HG02938 (cell line): ENCODE results near the gene SLC22A23.
"Not testable (repeated sequence)": the region's sequence is repeated elsewhere in the genome, so short reads cannot be mapped to it uniquely, and the experiment has no call there.

Source experiments
- ATAC-seq: cut with Tn5 transposase; IDR thresholded peaks from one replicate; pipeline ENCODE4 v1.9.1; 2021; ENCODE audit warnings: mild to moderate bottlenecking, moderate library complexity; ENCODE audit not compliant: unreplicated experiment

Gene SLC22A23

DNA sequence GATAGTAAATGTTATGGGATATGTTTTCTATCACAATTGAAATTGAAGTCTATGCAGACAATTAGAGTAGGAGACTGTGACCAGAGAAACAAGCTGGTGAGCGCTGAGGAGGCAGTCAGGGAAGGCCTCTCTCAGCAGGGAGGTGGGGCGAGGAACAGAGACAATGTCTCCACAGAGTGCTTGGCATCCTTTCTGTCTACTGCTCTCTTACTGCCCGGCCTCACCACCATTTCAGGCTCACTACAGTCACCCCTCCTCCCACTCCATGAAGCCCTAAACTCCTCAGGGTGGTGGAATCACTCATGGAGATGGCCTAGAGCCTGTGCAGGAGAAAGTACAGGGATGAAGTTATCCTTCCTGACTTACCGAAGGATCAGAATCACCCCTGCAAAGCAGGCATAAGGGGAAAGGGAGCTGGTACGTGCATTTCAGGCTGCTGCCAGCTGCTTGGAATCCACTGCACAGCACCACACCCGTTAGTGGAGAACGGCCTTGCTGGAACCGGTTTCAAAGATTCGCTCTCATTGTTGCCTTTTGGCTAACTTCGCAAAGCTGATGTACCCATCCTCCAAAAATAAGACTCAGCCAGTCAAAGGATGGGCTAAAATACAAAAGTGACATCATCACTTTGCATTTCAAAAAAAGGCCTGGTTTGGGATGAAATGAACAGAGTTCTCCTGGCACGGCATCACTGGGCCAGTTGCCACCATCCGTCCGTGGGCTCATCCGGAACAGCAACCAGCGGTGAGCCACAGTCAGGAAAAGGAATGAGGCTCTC is 67.3 kb downstream of the SLC22A23 start:
- ATAC-seq, result no peak

DNA sequence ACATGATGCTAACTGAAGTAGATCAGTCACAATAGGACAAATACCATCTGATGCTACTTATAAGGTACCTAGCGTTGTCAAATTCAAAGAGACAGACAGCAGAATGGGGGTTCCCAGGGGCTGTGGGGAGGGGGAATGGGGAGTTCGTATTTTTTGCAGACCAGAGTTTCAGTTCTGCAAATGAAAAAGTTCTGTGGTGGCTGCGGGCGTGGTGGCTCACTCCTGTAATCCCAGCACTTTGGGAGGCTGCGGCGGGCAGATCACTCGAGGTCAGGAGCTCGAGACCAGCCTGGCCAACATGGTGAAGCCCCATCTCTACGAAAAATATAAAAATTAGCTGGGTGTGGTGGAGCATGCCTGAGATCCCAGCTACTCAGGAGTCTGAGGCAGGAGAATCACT is 68.1 kb downstream of the SLC22A23 start:
- no peak for ATAC-seq

DNA sequence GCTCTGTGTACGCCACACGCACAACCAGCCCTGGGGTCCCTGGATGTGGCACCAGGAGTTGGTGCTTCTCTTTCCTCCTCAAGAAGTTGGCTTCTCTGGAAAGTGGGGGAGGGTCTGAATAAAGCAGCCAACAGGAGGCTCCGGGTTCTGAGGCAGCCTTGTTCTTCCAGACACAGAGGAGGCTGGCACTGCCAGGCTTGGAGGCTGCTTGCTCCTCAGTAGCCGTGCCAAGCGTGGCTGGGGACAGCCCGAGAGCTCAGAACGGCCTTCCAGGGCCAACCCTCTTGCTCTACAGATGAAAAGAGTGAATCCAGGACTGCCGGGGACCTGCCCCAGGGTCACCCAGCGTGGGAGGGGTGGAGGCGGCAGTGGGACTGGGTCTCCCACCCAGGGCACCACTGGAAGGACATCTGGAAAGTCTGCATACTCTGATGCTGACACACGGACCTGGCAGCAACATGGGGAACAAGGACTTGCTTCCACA is 70.4 kb downstream of the SLC22A23 start:
- ATAC-seq, result no peak

DNA sequence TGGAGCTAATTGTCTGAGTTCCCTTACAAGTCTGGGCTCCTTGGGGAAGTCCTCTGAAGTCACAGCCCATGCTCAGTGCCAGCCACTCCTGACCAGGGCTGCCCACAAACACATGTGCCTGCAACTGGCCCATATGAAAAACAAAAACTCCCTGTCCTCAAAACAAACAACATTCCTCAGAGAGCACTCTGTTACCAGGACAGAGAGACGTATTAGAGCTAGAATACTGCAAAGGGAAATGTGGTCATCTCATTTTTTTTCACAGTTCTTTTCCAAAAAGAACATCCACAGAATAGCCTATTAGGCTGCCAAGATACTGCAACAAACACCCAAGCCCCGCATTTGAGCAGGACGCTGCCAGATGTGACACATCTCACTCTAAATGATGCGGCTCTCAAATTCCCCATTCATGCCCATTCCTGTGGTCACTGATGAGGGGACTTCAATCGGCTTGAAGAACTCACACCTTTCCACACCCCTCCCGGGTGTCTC is 71.1 kb downstream of the SLC22A23 start:
- ATAC-seq, result no peak

DNA sequence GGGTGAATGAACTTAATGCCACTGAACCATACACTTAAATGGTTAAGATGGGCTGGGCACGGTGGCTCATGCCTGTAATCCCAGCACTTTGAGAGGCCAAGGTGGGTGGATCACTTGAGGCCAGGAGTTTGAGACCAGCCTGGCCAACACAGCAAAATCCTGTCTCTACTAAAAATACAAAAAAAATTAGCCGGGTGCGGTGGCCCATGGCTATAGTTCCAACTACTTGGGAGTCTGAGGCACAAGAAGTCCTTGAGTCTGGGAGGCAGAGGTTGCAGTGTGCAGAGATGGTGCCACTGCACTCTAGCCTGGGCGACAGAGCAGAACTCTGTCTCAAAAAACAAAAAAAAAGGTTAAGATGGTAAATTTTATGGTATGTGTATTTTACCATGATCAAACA is 71.7 kb downstream of the SLC22A23 start:
- ATAC-seq, result not testable (repeated sequence)

DNA sequence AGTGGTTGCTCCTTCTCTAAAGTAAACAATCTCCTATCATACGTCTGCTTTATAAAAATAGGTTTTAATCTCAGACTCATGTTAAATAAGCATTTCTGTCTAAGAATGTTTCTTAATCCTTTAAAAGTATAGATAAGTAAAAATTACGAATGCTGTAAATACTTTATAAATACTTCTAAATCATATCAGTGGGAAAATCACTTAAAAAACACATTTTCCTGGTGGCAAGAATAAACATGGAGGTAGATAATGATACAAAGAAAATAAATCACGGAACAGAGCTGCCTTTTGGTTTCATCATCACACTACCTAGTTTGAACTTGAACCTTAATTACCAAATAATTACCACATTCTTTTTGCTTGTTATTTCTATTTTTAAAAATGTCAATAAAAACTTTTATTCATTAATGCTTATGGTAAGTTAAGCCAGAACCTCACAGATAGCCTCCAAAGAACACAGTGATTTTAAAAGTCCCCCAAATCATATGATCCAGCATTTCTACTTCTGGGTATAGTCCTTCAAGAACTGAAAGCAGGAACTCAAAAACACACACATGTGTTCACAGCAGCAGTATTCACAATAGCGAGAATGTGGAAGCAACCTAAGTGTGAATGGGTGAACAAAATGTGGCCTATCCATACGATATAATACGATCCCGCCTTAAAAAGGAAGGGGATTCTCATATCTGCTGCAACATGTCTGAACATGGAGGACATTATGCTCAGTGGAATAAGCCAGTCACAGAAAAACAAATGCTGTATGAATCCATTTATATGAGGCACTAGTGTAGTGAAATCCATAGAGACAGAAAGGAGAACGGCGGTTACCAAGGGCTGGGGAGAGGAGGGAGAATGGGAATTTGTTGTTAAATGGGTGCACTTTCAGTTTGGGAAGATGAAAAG is 72.4 kb downstream of the SLC22A23 start:
- no peak for ATAC-seq

DNA sequence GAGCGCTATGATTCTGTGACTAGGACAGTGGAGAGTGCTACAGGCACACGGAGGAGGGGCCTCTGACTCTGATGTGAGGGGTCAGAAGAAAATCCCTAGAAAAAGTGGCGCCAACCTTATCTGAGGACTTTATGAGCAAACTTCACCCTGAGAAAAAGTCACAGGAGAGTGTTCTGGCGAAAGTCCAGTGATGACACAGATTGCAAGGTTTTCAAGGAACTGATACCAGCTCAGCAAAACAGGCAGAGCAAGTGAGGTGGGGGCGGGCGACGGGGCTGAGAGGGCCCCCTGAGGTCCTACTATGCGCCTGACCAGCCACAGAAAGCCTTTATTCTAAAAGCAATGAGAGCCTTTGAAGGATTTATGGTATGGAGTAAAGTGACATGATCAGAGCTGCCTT is 73.3 kb downstream of the SLC22A23 start:
- no peak for ATAC-seq

DNA sequence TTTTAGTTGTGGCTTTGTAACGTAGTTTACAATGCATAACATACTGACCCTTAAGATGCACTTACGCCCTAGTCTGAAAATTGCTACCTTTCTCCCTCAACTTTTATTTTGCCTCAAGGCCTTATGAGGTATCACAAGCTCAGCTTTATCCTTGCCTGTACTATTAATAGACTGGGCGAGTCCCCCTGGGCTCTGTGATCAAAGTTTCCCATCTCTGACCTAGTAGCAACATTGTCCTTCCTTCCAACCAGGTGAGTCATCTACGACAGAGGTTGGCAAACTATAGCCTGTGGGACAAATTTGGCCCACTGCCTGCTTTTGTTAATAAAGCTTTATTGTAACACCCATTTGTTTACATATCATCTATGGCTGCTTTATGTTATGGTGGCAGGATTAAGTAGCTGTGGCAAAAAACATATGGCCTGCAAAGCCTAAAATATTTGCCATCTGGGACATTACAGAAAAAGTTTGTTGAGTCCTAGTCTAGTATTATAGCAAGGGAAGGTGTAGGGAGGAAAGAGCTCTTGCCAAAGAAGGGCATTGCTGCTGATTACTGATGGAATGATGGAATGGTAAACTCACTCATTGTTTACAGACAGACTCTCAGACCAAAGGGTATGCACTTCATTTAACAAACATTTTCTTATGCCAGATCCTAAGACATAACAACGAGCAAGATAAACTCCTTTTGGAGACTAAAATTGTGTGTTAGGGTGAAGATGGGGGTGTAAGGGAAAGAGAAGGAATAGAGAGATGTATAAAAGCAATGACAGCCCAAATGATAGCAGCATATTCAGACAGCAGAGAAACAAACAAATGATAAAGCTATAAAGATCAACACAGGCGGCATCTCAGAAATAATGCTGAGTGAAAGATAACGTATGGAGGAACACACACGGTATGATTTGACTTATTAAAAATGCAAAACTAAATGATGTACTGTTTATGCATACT is 74.2 kb downstream of the SLC22A23 start:
- no peak for ATAC-seq

DNA sequence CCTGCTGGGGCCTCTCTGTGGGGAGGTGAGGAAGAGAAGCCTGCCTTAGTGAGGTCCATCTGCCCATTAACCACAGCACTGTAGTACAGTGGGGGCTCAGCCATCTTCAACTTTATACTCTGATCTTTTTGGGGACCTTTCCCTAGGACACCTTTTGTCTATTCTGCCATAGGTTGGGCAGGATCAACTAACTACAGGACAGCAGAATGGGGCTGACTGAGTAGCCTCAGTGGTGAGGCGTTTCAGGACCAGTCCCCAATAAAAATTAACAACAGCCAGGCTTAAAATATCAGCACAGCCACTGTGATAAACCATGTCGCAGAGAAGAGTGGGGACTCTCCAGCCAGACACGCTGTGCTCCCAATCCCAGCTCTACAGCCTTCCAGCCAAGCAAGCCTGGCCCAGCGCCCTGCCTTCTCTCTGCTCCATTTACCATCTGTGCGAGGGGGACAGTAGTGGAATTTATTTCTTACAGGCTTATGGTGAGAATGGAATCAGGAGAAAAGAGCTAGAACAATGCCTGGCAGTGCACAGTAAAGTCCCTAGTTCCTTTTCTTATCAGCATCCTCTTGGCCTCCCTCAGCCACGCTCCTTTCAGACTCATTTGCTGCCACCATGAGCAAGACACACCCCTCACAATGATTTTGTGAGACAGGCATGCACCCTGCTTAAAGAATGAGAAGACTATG is 75.5 kb downstream of the SLC22A23 start:
- no peak for ATAC-seq

DNA sequence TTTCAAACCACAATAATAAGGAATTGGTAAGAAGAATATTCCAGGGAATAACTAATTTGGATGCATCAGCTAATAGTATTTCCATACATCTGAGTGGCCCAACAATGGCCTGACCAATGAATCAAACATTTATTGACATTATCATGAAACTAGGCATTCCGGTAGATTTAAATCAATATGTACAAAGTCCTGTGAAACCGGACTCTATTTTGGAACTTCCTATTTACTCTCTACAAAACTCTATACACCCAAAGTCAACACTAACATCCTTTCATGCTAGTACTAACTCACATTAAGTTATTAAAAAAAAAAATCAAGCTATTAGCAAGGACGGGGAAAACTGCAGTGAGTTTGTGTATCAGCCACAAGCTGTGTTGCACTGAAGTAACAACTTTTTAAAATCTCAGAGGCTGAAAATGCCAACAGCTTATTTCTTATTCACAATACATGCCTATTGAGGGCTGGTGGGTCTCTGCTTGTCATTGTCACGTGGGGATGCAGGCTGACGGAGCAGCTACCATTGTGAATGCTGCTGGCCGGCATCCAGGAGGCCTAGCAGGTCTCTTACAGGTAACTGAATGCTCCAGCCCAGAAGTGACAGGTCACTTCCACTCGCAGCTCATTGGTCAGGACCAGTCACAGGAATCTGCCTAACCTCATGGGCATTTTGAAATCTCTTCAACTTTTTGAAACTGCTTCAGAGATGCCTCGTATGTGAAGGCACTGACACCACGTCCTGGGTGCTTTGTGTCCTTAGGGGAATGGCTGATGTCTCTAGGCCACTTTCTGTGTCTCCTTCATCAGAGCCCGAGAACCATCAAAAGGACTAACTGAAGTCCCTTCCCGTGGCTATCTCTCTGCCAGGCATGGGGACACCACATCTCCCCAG is 76.3 kb downstream of the SLC22A23 start:
- ATAC-seq, result no peak

DNA sequence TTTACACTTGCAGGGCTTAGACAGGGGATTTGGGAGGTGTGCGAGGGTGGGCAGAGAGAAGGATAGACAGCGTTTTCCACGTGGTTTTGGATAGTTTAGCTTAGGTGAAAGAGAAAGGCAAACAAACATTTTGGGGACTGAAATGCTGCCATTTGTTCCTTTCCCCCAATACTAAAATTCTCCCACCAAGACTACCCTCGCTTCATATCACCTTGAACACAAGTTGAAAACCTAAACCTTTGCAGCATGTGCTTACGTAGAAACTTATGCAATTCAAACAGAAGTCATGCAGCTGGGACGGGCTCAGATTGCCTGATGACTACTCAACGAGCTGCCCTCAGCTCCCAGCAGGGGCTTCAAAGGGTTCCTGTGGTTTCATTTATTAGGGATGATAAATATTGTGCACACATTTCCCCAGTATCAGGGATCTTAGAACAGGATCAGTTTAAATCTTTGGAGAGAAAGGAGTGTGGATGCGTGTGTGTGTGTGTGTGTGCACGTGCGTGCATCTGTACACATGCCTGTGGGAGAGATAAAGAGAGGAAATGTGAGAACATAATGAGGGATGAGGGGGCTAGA is 77.3 kb downstream of the SLC22A23 start:
- ATAC-seq, result no peak

DNA sequence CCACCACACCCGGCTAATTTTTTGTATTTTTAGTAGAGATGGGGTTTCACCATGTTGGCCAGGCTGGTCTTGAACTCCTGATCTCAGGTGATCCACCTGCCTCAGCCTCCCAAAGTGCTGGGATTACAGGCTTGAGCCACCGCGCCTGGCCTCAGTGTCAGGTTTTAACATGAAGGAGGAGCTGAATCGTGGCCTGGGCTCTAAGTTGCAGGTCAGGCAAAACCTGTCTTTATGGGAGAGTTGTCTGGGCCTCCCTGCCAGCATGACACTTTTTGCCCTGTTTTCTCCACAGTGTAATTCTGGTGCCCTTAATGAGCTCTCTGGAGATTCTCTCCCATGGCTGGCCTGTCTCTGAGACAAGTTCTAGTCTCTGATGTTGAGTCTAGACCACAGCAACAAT is 78.0 kb downstream of the SLC22A23 start:
- ATAC-seq, result not testable (repeated sequence)

DNA sequence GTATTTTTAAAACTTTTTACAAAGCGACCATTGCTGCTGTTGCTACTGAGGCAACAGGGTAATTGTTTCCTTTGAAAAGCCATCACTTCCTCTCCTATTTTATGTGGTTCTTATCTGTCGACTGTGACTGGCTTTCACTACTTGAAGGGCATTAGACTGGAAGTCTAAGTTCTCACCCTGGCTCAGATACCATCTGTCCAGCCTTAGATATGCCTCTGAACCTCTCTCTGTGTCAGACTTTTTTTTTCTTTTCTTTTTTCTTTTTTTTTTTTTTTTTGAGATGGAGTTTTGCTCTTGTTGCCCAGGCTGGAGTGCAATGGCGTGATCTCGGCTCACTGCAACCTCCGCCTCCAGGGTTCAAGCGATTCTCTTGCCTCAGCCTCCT is 78.5 kb downstream of the SLC22A23 start:
- ATAC-seq, result not testable (repeated sequence)

DNA sequence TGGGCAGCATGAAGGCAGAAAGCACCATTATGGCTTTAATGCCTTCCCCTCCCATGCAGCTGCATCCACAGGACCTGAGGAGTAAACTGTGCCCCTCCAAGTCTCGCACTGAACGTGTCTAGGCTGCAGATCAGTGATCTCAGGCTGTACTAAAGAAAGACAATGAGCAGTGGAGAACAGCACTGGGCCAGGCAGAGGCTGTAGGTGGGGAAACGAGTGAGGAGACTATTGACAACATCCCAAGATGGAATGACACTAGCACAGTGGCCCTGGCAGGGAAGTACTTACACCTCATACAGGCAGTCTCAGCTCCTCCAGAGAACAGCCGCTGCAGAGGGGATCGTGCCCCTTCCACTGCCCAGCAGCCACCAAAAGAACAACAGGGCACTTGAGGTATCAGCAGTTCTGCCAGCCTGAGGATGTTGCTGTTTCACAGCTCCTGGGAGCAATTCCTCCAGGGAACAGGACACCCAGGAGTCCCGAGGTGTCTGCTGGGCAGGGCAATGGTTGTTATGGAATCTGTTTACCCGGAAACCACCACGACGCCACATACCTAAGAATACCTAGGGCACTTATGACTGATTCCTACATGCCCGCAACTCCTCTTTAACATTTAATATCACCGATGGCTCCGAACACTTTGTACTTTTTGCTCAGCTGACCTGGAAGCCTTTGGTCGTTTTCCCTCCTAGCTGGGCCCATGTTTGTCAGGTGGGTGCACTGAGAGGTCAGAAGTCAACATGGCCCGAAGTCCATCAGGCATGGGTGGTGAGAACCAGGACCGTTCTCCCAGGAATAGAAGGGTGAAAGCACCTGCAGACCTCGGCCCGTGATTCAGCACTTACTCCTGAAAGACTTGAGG is 79.1 kb downstream of the SLC22A23 start:
- no peak for ATAC-seq

DNA sequence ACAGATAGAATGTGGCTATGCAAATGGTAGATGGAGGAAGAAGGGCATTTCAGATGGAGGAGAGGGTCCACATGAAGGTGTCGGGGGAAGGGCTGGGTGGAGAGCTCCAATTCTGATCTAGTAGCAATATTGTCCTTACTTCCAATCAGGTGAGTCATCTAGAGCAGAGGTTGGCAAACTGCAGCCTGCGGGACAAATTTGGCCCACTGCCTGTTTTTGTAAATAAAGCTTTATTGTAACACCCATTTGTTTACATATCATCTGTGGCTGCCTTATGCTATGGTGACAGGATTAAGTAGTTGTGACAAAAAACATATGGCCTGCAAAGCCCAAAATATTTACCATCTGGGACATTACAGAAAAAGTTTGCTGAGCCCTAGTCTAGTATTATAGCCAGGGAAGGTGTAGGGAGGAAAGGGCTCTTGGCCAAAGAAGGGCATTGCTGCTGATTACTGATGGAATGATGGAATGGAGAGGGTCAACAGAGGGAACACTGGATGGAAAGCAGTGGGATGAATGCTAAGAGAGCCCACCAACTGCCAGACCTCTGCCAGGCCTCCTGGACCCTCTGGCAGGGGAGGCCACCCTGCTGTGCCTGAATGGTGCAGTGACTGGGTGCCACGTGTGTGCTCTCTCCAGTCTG is 79.8 kb downstream of the SLC22A23 start:
- no peak for ATAC-seq

DNA sequence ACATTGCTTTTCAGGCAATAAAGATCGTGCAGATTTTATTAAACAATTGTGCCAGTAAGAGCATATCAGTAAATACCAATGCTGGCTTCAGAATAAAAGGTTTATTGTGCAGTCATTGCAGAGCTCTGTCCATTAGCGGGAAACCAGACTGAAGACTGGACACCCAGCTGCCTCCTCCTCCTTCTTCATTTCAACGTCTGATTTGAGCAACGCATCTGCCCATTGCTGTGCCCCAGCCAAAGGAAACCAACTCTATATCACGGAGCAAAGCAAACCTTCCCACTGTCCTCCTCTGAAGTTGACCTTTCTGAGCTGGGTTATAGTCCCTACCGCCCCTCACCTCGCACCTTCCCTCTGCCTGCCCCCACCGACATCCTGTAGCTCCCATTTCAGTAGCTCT is 80.8 kb downstream of the SLC22A23 start:
- ATAC-seq, result no peak

DNA sequence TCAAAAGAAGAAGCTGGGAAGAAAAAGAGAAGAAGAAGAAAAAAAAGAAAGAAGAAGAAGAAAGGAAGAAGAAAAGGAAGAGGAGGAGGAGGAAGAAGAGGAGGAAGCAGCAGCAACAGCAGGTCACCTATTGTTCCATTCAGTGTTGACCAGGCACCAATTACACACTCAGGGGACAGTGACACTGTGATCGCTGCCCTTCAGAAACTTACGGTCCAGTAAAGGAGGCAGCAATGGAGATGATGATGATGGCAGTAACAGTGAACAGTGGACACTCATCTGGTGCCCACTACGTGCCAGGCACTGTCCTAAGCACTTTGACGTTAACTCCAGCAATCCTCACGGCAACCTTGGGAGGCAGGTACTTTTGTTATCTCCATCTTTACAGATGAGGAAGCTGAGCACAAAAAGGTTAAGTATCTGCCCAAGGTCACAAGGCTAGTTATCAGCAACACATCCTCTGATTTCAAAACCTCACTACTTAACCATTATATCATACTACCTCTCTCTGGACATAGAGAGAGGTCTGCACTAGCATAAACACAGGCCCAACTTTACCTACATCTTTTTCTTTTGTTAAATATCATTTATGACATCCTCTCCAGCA is 83.2 kb downstream of the SLC22A23 start:
- ATAC-seq, result no peak
